Pancreas (tissue), 10 donors: ENCODE measurements around the gene ITPR2. TPM values are rescaled to one million over a fixed set of nuclear protein-coding genes. Genes with fewer than 3 reads are reported as not detected.
"Not testable (repeated sequence)": the region's sequence is repeated elsewhere in the genome, so short reads cannot be mapped to it uniquely, and the experiment has no call there.

Source experiments
- ATAC-seq, 4 donors: fragments of 200-7000 bp; cut with Tn5 transposase; one replicate each; pipeline versions ENCODE4 v1.8.0 to v1.9.1; 2020; ENCODE audit warnings: mild to moderate bottlenecking in 4 of 4, moderate library complexity in 4 of 4
- DNase-seq, 6 donors: peaks; one replicate each; pipeline ENCODE4 v3.0.0-alpha.2; 2020
- FAIRE-seq: peaks from 2 replicates; lab custom pipeline; 2012; peaks lifted over from hg19 to GRCh38; lab: Jason Lieb, UNC
- H3K27ac ChIP-seq, 4 donors: fragments of 200-600 bp; sonication (generic); 1 replicate in 3 of 4; 2 replicates in 1 of 4; pipeline versions ENCODE4 v1.5.0 to v1.8.0; 2020
- H3K27me3 ChIP-seq, 4 donors: fragments of 200-600 bp; one replicate each; pipeline ENCODE4 v1.8.0; 2021
- H3K36me3 ChIP-seq, 3 donors: fragments of 200-600 bp; sonication (generic) in 1 of 3; one replicate each; pipeline versions ENCODE4 v1.5.0 to v1.8.0; 2020 to 2021
- H3K4me1 ChIP-seq, 3 donors: fragments of 200-600 bp; one replicate each; pipeline ENCODE4 v1.8.0; 2021
- H3K4me3 ChIP-seq, 4 donors: fragments of 200-600 bp; sonication (generic) in 2 of 4; one replicate each; pipeline versions ENCODE4 v1.5.0 to v1.8.0; 2020 to 2021
- H3K9me3 ChIP-seq, 4 donors: fragments of 200-600 bp; one replicate each; pipeline ENCODE4 v1.8.0; 2021
- WGBS, 2 donors: extraction: QIAGEN DNeasy Blood & Tissue Kit; methylation state at CpG; one replicate each; pipeline ENCODE4 v1.1.7; 2013; 5-methylcytosine and 5-hydroxymethylcytosine counted together
- intact Hi-C, 3 donors: fragments of 100-400 bp; cut with DNase I; formaldehyde crosslinking; loops; one replicate each; pipeline versions ENCODE4 v1.11.1 to v1.14.2; 2022
- polyA plus RNA-seq, 2 donors: library from polyadenylated mRNA; stranded (reverse); fragments of 200-250 nt; gene quantifications; one replicate each; pipeline ENCODE4 v1.2.3, GENCODE V29; 2013
- total RNA-seq, 6 donors: library from RNA; stranded (reverse); fragmentation: NEBNext Ultra II Directional in 4 of 6; extraction: Animal tissue kit (Norgen Biotek cat#: 25700) in 4 of 6; gene quantifications; one replicate each; pipeline versions ENCODE4 v1.2.1 to v1.2.4, GENCODE V29; 2021 to 2023
- TF ChIP-seq, protein P1 (sequence below), 4 donors: fragments of 200-600 bp; sonication (generic) in 3 of 4; IDR thresholded peaks; one replicate each; pipeline versions ENCODE4 v1.5.0 to v1.8.0; 2021; ENCODE audit warnings: antibody characterized with exemption in 4 of 4
- donor health status: healthy with polysubstance abuse.
- donor health status: DM: no; HTN: no; CAD: no; lungs with moderate emphysema.
- donor health status: DM: no; HTN: no; CAD: no.
- donor health status: control.
- donor health status: control.
- donor health status: Bipolar disorder and iron deficiency.
- donor health status: DM: yes; HTN: yes; CAD: no.
- donor health status: DM: no; HTN: no; CAD: no.
- donor health status: DM: no; HTN: no; CAD: no.
- donor health status: DM: yes; HTN: yes; CAD: no.

ITPR2 gene
- total and polyA plus RNA-seq, 8 donors, result 3.3 to 51.8 (median 25.5) TPM

DNA sequence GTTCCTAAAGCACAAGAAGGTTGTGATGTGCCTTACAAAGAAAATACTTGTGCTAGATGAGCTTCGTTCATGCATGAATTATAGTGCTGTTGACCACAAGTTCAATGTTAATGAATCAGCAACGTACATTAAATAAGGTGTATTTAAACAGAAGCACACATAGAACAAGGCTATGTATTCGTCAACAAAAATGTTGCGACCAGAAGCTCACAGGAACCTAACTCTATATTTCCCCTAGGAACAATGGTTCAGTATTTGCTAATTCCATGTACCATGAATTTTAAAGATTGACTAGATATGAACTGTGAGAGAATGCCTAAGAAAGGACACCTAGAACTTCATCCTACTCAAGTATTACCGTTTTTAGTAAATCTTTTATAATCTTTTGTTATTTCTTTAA, 149.6 kb downstream of the ITPR2 start:
- ATAC-seq (no peak), FAIRE-seq (no peak), DNase-seq (no peak)
- Histone ChIP-seq H3K36me3 (peaks cover 0 to 14% (median 0%) of the 10 kb centered on the region in 3 donors), H3K9me3 (no peaks in the 10 kb centered on the region), H3K27ac (no peak overlapping the region), H3K4me3 (no peak overlapping the region), H3K4me1 (no peaks in the 10 kb centered on the region), H3K27me3 (no peaks in the 10 kb centered on the region)
- intact Hi-C loops, result no loop called here
- 90 to 95% methylated on average over 5 of the region's 5 CpGs for WGBS, 2 donors
- TF ChIP-seq, protein P1, sequence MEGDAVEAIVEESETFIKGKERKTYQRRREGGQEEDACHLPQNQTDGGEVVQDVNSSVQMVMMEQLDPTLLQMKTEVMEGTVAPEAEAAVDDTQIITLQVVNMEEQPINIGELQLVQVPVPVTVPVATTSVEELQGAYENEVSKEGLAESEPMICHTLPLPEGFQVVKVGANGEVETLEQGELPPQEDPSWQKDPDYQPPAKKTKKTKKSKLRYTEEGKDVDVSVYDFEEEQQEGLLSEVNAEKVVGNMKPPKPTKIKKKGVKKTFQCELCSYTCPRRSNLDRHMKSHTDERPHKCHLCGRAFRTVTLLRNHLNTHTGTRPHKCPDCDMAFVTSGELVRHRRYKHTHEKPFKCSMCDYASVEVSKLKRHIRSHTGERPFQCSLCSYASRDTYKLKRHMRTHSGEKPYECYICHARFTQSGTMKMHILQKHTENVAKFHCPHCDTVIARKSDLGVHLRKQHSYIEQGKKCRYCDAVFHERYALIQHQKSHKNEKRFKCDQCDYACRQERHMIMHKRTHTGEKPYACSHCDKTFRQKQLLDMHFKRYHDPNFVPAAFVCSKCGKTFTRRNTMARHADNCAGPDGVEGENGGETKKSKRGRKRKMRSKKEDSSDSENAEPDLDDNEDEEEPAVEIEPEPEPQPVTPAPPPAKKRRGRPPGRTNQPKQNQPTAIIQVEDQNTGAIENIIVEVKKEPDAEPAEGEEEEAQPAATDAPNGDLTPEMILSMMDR (IDR thresholded peaks at IDR 0.05), result no peak

DNA sequence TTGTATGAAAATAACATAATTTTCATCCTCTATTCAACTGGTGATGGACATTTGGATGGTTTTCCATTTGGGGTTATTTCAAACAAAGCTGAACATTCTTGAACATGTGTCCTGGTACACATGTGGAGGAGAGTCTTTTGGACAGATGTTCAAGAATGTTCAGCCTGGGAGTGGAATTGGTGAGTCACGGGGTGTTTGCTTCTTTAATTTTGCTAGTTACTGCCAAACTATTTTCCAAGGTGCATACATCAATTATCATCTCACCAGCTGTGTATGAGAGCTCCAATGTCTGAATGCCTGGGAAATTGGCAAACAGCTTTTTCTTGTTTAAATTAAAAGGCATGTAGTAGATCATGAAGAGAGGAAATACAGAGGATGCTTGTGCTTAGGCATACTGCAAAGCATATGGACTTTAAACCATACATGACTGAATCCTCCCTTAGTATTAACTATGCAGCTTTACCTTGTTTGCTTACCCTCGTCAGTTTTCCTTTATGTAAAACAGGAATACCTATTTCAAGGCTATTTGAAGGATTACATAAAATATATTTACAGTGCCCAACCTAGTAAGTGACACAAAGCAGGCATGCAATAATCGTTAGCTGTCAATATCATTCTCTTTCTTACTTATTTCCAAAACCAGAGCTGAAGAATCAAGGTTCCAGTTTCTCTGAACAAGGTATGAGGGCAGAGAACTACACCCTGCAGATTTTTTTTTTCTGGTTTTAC, 152.1 kb downstream of the ITPR2 start:
- FAIRE-seq, result no peak
- H3K27ac ChIP-seq, result no peak overlapping the region
- TF ChIP-seq, protein P1 (IDR thresholded peaks at IDR 0.05), result no peak
- H3K27me3 ChIP-seq, result no peaks in the 10 kb centered on the region
- 72 to 76% methylated on average over 3 of the region's 3 CpGs for WGBS, 2 donors
- no peaks in the 10 kb centered on the region for H3K9me3 ChIP-seq
- no peak for DNase-seq
- ATAC-seq, result no peak
- intact Hi-C loops, result no loop called here
- peaks cover 0 to 14% (median 0%) of the 10 kb centered on the region in 3 donors for H3K36me3 ChIP-seq
- no peaks in the 10 kb centered on the region for H3K4me1 ChIP-seq
- no peak overlapping the region for H3K4me3 ChIP-seq

DNA sequence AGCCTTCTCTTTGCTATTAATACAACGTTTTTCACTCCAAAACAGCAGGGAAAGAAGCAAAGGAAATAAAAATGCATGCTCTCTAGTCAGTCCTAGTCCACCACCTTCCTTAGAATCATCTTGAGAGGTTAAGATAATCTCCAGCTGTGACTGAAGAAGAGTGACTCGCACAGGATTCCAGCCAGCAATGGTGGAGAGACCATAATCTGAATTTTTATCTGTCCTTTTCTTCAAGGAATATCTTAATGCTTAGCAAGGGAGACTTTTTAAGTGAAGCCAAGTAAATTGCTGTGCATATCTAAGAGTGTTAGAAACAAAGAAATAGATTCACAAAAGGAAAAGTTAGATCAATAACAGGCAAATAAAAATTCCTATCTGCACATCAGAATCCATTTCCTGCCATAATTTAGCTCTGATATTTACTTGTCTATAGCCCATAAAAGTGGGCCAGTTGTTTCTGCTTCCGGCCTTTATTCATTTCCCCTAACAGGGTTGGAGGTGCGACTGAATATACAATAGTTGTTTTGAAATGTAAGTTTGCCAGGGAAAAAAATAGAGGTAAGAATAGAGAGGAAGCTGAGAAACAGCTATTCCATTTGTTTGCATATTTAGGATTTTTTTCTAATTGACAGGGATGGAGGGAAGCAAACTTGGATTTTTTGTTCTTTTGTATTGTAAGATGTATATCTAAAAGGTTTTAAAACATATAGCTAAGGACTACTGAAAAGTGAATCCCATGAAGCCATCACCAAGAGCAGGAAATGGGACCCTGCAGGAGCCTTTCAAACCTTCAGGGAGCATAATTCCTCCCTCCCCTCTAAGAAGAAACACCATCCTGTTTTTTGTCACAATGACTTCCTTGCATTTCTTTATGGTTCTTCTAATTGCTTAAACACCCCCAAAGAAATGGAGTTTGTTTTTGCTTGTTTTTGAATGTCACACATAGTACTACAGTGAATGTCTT, 154.0 kb downstream of the ITPR2 start:
- ATAC-seq, result no peak
- no peak for FAIRE-seq
- TF ChIP-seq, protein P1 (IDR thresholded peaks at IDR 0.05), result no peak
- no peak overlapping the region for H3K4me3 ChIP-seq
- no peak overlapping the region for H3K27ac ChIP-seq
- intact Hi-C loops, result no loop called here
- H3K27me3 ChIP-seq, result no peaks in the 10 kb centered on the region
- no peak for DNase-seq
- H3K9me3 ChIP-seq, result no peaks in the 10 kb centered on the region
- H3K4me1 ChIP-seq, result no peaks in the 10 kb centered on the region
- WGBS, 2 donors, result 59 to 60% methylated on average over 4 of the region's 4 CpGs
- H3K36me3 ChIP-seq, result peaks cover 0 to 4% (median 0%) of the 10 kb centered on the region in 3 donors

DNA sequence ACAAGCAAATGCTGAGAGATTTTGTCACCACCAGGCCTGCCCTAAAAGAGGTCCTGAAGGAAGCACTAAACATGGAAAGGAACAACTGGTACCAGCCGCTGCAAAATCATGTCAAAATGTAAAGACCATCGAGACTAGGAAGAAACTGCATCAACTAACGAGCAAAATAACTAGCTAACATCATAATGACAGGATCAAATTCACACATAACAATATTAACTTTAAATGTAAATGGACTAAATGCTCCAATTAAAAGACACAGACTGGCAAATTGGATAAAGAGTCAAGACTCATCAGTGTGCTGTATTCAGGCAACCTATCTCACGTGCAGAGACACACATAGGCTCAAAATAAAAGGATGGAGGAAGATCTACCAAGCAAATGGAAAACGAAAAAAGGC, 161.5 kb downstream of the ITPR2 start:
- H3K27ac ChIP-seq, H3K4me3 ChIP-seq, FAIRE-seq, H3K27me3 ChIP-seq, H3K9me3 ChIP-seq, H3K4me1 ChIP-seq, H3K36me3 ChIP-seq, ATAC-seq, DNase-seq, intact Hi-C loops: not testable (repeated sequence)
- 66 to 89% methylated on average over 5 of the region's 5 CpGs for WGBS, 2 donors

DNA sequence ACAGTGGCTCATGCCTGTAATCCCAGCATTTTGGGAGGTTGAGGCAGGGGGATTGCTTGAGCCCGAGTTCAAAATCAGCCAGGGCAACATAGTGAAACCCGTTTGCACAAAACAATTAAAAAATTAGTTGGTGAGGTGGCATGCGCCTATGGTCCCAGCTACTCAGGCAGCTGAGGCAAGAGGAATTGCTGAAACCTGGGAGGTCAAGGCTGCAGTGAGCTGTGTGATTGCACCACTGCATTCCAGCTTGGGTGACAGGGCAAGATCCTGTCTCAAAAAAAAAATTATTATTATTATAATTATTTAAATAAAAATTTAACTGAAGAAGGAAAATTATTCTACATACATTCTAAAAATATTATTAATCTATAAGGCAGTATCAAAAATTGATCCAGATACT, 164.1 kb downstream of the ITPR2 start:
- ATAC-seq (no peak), DNase-seq (no peak), FAIRE-seq (no peak)
- no peak overlapping the region for H3K4me3 ChIP-seq
- intact Hi-C loops, result no loop called here
- TF ChIP-seq, protein P1 (IDR thresholded peaks at IDR 0.05), result no peak
- H3K9me3 ChIP-seq, result no peaks in the 10 kb centered on the region
- WGBS, 2 donors, result 76 to 89% methylated on average over 3 of the region's 3 CpGs
- no peaks in the 10 kb centered on the region for H3K4me1 ChIP-seq
- H3K27ac ChIP-seq, result no peak overlapping the region
- no peaks in the 10 kb centered on the region for H3K27me3 ChIP-seq
- no peaks in the 10 kb centered on the region for H3K36me3 ChIP-seq
